ACC112 (cell line): Measurements from ENCODE around the gene FRRS1.

Source experiments
- H2AFZ ChIP-seq: fragments of 200-600 bp; sonication (generic); one replicate; pipeline ENCODE4 v1.6.0; 2017; ENCODE audit warnings: antibody characterized with exemption, low read length; ENCODE audit not compliant: unreplicated experiment
- H3K27ac ChIP-seq: fragments of 200-600 bp; sonication (generic); 2 replicates; pipeline ENCODE4 v1.5.1; 2014; ENCODE audit warnings: low read depth, mild to moderate bottlenecking, antibody characterized with exemption, low read length, moderate library complexity
- H3K27me3 ChIP-seq: fragments of 200-600 bp; sonication (generic); 2 replicates; pipeline ENCODE4 v1.6.1; 2014; ENCODE audit warnings: mild to moderate bottlenecking, antibody characterized with exemption, low read length, moderate library complexity, mixed read lengths; ENCODE audit not compliant: insufficient read depth
- H3K36me3 ChIP-seq: fragments of 200-600 bp; sonication (generic); 2 replicates; pipeline ENCODE4 v1.6.1; 2016; ENCODE audit warnings: mild to moderate bottlenecking, antibody characterized with exemption, low read length, moderate library complexity, mixed read lengths; ENCODE audit not compliant: insufficient read depth
- H3K4me1 ChIP-seq: fragments of 200-600 bp; sonication (generic); one replicate; pipeline ENCODE4 v1.6.1; 2016; ENCODE audit warnings: low read length, mixed read lengths; ENCODE audit not compliant: insufficient read depth, unreplicated experiment, control insufficient read depth
- H3K4me3 ChIP-seq: fragments of 200-600 bp; sonication (generic); 2 replicates; pipeline ENCODE4 v1.5.1; 2014; ENCODE audit warnings: mild to moderate bottlenecking, low read depth, low read length
- H3K79me2 ChIP-seq: fragments of 200-600 bp; sonication (generic); one replicate; pipeline ENCODE4 v1.6.0; 2016; ENCODE audit warnings: low read length; ENCODE audit not compliant: control insufficient read depth, unreplicated experiment, insufficient read depth

Gene FRRS1

GRCh38 chr1:99705385-99705784 lies 61.0 kb downstream of the FRRS1 start:
- Histone ChIP-seq H3K79me2 (no peaks in the 10 kb centered on the region), H3K4me3 (no peak overlapping the region), H3K27me3 (no peaks in the 10 kb centered on the region), H2AFZ (no peak overlapping the region), H3K27ac (no peak overlapping the region), H3K36me3 (no peaks in the 10 kb centered on the region), H3K4me1 (no peaks in the 10 kb centered on the region)

- H3K79me2 ChIP-seq, result no peaks in the 10 kb centered on the region
- H3K27ac ChIP-seq, result no peak overlapping the region
- H3K36me3 ChIP-seq, result no peaks in the 10 kb centered on the region
- H2AFZ ChIP-seq, result no peak overlapping the region
- no peaks in the 10 kb centered on the region for H3K4me1 ChIP-seq
- no peaks in the 10 kb centered on the region for H3K27me3 ChIP-seq
- no peak overlapping the region for H3K4me3 ChIP-seq
Observed at GRCh38 chr1:99704356-99704816, 62.0 kb downstream of the FRRS1 start.

- no peak overlapping the region for H3K4me3 ChIP-seq
- H2AFZ ChIP-seq, result no peak overlapping the region
- H3K79me2 ChIP-seq, result no peaks in the 10 kb centered on the region
- peaks cover 3% of the 10 kb centered on the region; the same call in 1 of the 2 replicates for H3K27me3 ChIP-seq
- no peak overlapping the region for H3K27ac ChIP-seq
- H3K4me1 ChIP-seq, result no peaks in the 10 kb centered on the region
- no peaks in the 10 kb centered on the region for H3K36me3 ChIP-seq
Observed at GRCh38 chr1:99702221-99702620, 64.2 kb downstream of the FRRS1 start.

DNA sequence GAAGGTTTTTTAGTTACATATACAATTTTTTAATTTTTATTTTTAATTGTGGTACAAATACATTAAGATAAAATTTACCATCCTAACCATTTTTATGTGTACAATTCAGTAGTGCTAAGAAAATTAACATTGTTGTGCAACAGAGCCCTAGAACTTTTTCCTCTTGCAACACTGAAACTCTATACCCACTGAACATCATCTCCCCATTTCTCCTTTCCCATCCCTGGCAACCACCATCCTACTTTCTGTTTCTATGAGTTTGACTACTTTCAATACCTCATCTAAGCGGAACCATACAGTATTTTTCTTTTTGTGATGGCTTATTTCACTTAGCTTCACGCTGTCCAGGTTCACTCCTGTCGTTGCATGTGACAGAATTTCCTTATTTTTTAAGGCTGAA lies 66.4 kb downstream of the FRRS1 start:
- Histone ChIP-seq H3K79me2 (no peaks in the 10 kb centered on the region), H3K4me1 (no peaks in the 10 kb centered on the region), H3K27ac (no peak overlapping the region), H2AFZ (no peak overlapping the region), H3K36me3 (no peaks in the 10 kb centered on the region), H3K27me3 (peaks cover 3% of the 10 kb centered on the region; the same call in 1 of the 2 replicates), H3K4me3 (no peak overlapping the region)

GRCh38 chr1:99697580-99697979 lies 68.9 kb downstream of the FRRS1 start:
- Histone ChIP-seq H3K27ac (no peak overlapping the region), H3K36me3 (no peaks in the 10 kb centered on the region), H3K4me1 (no peaks in the 10 kb centered on the region), H2AFZ (no peak overlapping the region), H3K79me2 (no peaks in the 10 kb centered on the region), H3K27me3 (peaks cover 3% of the 10 kb centered on the region; the same call in 1 of the 2 replicates), H3K4me3 (no peak overlapping the region)

DNA sequence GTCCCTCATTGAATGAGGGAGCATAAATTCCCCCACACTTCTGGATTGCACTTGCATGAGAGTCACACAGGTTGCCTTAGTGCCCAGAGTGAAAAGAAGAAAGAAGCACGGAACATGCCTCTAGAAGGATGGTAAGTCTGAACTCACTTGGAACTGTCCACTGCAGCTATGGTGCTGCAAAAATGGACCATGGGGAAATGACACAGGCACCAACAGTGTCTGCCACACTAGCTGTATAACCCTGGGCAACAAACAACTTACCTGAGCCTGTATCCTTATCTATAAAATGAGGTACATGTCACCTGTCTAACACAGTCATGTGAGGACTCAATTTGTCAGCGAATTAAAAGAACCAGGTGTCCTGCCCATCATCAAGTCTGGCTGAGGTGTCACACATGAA lies 69.8 kb downstream of the FRRS1 start:
- H3K36me3 ChIP-seq, result no peaks in the 10 kb centered on the region
- H3K27me3 ChIP-seq, result peaks cover 3% of the 10 kb centered on the region; the same call in 1 of the 2 replicates
- H3K27ac ChIP-seq, result no peak overlapping the region
- H3K79me2 ChIP-seq, result no peaks in the 10 kb centered on the region
- no peak overlapping the region for H2AFZ ChIP-seq
- H3K4me1 ChIP-seq, result peaks cover under 1% of the 10 kb centered on the region
- H3K4me3 ChIP-seq, result no peak overlapping the region

DNA sequence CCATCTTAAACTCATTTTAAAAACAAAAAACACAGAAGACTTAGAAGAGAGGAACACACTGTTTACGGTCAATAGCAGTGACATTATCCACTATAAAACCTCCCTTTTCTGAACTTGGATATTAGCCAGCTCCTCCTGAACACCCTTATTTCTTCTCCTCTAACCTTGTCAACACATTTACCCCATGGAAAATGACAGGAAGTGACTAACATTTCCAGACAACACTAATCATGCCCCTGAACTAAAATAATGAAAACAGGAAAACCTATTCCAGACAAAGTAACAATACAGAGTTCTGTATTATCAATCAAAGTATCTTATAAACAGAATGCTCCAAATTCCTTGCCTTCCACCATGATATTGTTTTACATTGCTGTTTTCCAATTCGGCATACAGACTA lies 75.3 kb downstream of the FRRS1 start:
- H3K36me3 ChIP-seq, result no peaks in the 10 kb centered on the region
- H3K79me2 ChIP-seq, result no peaks in the 10 kb centered on the region
- peaks cover 13% of the 10 kb centered on the region for H3K4me1 ChIP-seq
- no peaks in the 10 kb centered on the region for H3K27me3 ChIP-seq
- H3K27ac ChIP-seq, result 0 out of 2 replicates have a peak overlapping the region, but pooled peaks have one; percentile 1
- no peak overlapping the region for H3K4me3 ChIP-seq
- H2AFZ ChIP-seq, result peak overlapping the region; percentile 3

- no peaks in the 10 kb centered on the region for H3K36me3 ChIP-seq
- H3K27ac ChIP-seq, result peak overlapping the region; percentile 55
- peaks cover 38% of the 10 kb centered on the region for H3K4me1 ChIP-seq
- H3K27me3 ChIP-seq, result no peaks in the 10 kb centered on the region
- H2AFZ ChIP-seq, result peak overlapping the region; percentile 17
- no peaks in the 10 kb centered on the region for H3K79me2 ChIP-seq
- H3K4me3 ChIP-seq, result no peak overlapping the region
Observed at GRCh38 chr1:99685516-99686180, 80.8 kb downstream of the FRRS1 start.

- no peaks in the 10 kb centered on the region for H3K27me3 ChIP-seq
- peaks cover 48% of the 10 kb centered on the region for H3K4me1 ChIP-seq
- no peaks in the 10 kb centered on the region for H3K36me3 ChIP-seq
- H3K4me3 ChIP-seq, result peak overlapping the region; percentile 8; the same call in 1 of the 2 replicates
- no peak overlapping the region for H2AFZ ChIP-seq
- peak overlapping the region; percentile 91 for H3K27ac ChIP-seq
- H3K79me2 ChIP-seq, result no peaks in the 10 kb centered on the region
Observed at GRCh38 chr1:99682291-99682751, 84.1 kb downstream of the FRRS1 start.

DNA sequence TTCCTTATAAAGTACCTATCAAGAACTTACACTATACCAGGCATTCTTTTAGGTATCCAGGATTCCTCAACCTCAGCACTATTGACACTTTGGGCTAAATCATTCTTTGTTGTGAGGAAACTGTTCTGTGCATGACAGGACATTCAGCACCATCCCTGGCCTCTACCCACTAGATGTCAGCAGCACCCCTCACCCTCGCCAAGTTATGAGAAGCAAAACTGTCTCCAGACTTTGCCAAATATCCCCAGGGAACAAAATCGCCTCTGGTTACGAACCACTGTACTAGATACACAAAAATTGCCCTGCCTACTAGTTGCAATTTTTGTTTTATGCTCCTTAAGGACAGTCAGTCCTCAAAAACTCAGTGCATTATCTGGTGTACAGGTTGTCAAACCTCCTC lies 84.9 kb downstream of the FRRS1 start:
- Histone ChIP-seq H3K79me2 (no peaks in the 10 kb centered on the region), H3K27ac (peak overlapping the region; percentile 91), H3K36me3 (no peaks in the 10 kb centered on the region), H2AFZ (no peak overlapping the region), H3K4me1 (peaks cover 48% of the 10 kb centered on the region), H3K4me3 (peak overlapping the region; percentile 8; the same call in 1 of the 2 replicates), H3K27me3 (no peaks in the 10 kb centered on the region)

DNA sequence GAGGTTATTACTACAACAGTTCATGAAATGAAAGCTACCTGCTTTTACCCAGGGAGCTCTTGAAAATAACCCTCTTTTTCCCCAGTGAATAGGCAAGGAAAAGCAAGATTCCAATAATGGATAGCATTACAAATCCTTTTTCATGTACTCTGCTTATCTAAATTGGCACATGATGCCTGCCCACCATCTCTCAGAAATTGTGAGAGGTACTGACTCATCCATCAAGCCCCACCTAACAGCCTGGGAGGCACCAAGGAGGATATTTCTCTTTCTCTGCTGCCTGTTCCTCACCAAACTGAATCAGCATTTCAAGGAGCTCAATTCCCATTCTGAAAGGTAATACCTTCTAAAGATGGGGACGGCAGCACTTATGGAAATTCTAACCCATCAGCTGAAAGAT lies 86.2 kb downstream of the FRRS1 start:
- H3K79me2 ChIP-seq, result no peaks in the 10 kb centered on the region
- peaks cover 36% of the 10 kb centered on the region for H3K4me1 ChIP-seq
- no peaks in the 10 kb centered on the region for H3K36me3 ChIP-seq
- peak overlapping the region; percentile 91 for H3K27ac ChIP-seq
- no peak overlapping the region for H3K4me3 ChIP-seq
- no peaks in the 10 kb centered on the region for H3K27me3 ChIP-seq
- H2AFZ ChIP-seq, result no peak overlapping the region
